Osteocyte (in vitro differentiated cells): ENCODE measurements around the gene C8B. TPM values are rescaled to one million over a fixed set of nuclear protein-coding genes. Genes with fewer than 3 reads are reported as not detected.

Source experiments
- DNase-seq: peaks from one replicate; pipeline ENCODE4 v3.0.0; 2021; ENCODE audit warnings: mixed read lengths; ENCODE audit not compliant: unreplicated experiment; ENCODE audit errors: extremely low spot score
- H3K27ac Mint-ChIP-seq: one replicate; pipeline ENCODE4 v1.8.0; 2021; ENCODE audit warnings: mild to moderate bottlenecking, mixed read lengths; ENCODE audit not compliant: unreplicated experiment
- H3K27me3 Mint-ChIP-seq: one replicate; pipeline ENCODE4 v1.8.0; 2021; ENCODE audit warnings: mixed read lengths; ENCODE audit not compliant: unreplicated experiment
- H3K36me3 Mint-ChIP-seq: one replicate; pipeline ENCODE4 v1.8.0; 2021; ENCODE audit warnings: mixed read lengths; ENCODE audit not compliant: unreplicated experiment
- H3K4me1 Mint-ChIP-seq: one replicate; pipeline ENCODE4 v1.8.0; 2021; ENCODE audit warnings: mixed read lengths; ENCODE audit not compliant: unreplicated experiment
- H3K4me3 Mint-ChIP-seq: one replicate; pipeline ENCODE4 v1.8.0; 2021; ENCODE audit warnings: mild to moderate bottlenecking, moderate library complexity, mixed read lengths; ENCODE audit not compliant: unreplicated experiment
- H3K9me3 Mint-ChIP-seq: one replicate; pipeline ENCODE4 v1.8.0; 2021; ENCODE audit warnings: mixed read lengths; ENCODE audit not compliant: unreplicated experiment
- CTCF ChIP-seq: fragments of 200-600 bp; sonication (generic); IDR thresholded peaks from 2 replicates; pipeline ENCODE4 v1.5.0; 2021; ENCODE audit warnings: antibody characterized with exemption, mild to moderate bottlenecking, moderate library complexity
- total RNA-seq: library from RNA; stranded (reverse); gene quantifications from 2 replicates; pipeline ENCODE4 v1.2.1, GENCODE V29; 2021

C8B gene
- total RNA-seq, 1 donor from 2014 or later = not detected

- Mint-ChIP-seq H3K36me3 (no peaks in the 10 kb centered on the region), H3K4me3 (no peak overlapping the region), H3K9me3 (no peaks in the 10 kb centered on the region), H3K4me1 (peaks cover 2% of the 10 kb centered on the region), H3K27me3 (peaks cover 11% of the 10 kb centered on the region), H3K27ac (no peak overlapping the region)
- DNase-seq = no peak
- no peak for TF ChIP-seq CTCF
Measured at GRCh38 chr1:56908619-56909221, 57.1 kb downstream of the C8B start.

GRCh38 chr1:56905667-56906066, 60.1 kb downstream of the C8B start:
- Mint-ChIP-seq H3K9me3 (no peaks in the 10 kb centered on the region), H3K4me1 (peaks cover 2% of the 10 kb centered on the region), H3K4me3 (no peak overlapping the region), H3K36me3 (no peaks in the 10 kb centered on the region), H3K27ac (no peak overlapping the region), H3K27me3 (peaks cover 22% of the 10 kb centered on the region)
- no peak for DNase-seq
- no peak for TF ChIP-seq CTCF

DNA sequence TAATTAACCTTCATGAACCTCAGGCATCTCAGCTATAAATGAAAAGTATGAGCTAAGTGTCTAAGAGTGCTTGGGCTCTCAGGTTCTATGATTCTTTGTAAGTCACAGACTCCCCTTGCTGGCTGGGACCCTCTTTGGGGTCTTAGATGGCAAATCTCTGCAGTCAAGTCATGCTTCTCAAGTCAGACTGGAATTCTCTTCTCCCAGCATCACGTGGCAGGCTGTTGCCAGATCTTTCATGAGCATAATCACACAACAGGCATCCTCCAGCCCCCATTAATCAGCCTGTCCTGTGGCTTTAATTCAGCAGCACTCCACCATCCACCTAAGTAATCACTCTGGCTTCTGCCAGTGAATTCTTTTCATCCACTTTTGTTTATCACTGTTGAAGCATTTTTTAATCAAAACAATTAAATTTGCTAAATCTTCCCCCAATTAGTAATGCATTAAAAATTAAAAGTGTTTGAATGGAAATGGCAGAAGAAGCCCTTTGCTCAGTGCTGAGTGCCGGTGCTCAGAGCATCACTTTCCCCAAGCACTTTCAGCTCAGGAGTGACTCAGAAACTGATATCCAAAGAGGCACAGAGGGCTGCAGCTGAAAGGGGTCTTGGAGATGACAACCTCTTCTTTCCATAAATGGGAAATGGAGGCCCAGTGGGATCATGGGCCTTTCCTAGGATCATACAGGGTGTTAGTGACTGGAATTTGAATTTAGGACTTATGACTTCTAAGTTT, 61.0 kb downstream of the C8B start:
- Mint-ChIP-seq H3K4me3 (no peak overlapping the region), H3K27me3 (peaks cover 24% of the 10 kb centered on the region), H3K27ac (no peak overlapping the region), H3K9me3 (no peaks in the 10 kb centered on the region), H3K4me1 (peaks cover 2% of the 10 kb centered on the region), H3K36me3 (no peaks in the 10 kb centered on the region)
- DNase-seq = no peak
- no peak for TF ChIP-seq CTCF

DNA sequence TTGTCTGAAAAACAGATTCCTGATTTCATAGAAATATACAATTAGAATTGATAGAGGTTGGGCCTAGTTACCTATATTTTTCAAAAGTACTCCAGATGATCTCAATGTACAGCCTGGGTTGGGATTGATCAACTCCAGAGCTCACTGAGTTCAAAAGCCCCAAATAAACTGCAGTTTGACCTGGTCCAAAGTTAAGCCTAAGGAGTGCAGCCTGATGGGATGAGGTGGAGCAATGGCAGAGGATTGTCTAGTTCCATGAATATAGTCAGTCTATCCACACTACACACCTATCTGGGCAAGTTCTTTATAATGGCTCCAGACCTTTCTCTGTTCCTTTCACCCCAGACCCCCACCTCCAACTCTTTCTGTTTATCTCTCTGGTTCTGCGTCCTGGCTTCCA, 62.0 kb downstream of the C8B start:
- no peaks in the 10 kb centered on the region for H3K9me3 Mint-ChIP-seq
- H3K36me3 Mint-ChIP-seq = no peaks in the 10 kb centered on the region
- no peak for DNase-seq
- no peaks in the 10 kb centered on the region for H3K4me1 Mint-ChIP-seq
- TF ChIP-seq CTCF = no peak
- no peak overlapping the region for H3K27ac Mint-ChIP-seq
- H3K4me3 Mint-ChIP-seq = no peak overlapping the region
- peaks cover 21% of the 10 kb centered on the region for H3K27me3 Mint-ChIP-seq

GRCh38 chr1:56901716-56902115, 64.1 kb downstream of the C8B start:
- Mint-ChIP-seq H3K4me1 (no peaks in the 10 kb centered on the region), H3K9me3 (no peaks in the 10 kb centered on the region)
- no peak for DNase-seq

More at GRCh38 chr1:56901716-56902115, 64.1 kb downstream of the C8B start:
- Mint-ChIP-seq H3K36me3 (no peaks in the 10 kb centered on the region), H3K27ac (no peak overlapping the region), H3K4me3 (no peak overlapping the region), H3K27me3 (peaks cover 21% of the 10 kb centered on the region)
- no peak for TF ChIP-seq CTCF
